ENCODE measurements around the gene KRTAP9-6.

DNA sequence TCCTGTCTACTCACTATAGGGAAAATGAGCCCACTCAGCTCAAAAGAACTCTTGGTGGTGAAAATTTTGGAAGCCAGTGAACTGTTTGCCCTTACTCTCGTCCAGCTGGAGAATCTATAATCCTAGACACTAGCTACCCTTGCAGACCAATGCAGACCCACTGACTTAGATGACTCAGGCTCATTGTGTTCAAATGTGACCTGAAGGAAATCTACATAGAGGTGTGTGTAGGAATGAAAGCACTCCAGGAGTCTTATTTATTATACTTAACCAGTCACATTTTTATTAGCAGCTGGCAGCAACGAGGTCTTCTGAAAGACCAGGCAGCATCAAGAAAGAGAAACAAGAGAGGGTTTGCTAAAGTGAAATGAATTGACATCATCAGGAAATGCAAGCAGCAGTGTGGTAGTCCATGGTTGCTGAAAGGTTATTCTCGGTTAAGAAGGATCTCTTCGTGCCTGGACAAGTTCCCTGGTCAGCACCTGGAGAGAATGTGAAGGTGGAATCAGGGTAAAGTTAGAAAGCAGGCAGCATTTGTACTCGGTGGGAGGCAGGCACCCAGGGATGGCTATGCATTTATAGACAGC lies 36.1 kb downstream of the KRTAP9-6 start:
- TF ChIP-seq, protein P1, sequence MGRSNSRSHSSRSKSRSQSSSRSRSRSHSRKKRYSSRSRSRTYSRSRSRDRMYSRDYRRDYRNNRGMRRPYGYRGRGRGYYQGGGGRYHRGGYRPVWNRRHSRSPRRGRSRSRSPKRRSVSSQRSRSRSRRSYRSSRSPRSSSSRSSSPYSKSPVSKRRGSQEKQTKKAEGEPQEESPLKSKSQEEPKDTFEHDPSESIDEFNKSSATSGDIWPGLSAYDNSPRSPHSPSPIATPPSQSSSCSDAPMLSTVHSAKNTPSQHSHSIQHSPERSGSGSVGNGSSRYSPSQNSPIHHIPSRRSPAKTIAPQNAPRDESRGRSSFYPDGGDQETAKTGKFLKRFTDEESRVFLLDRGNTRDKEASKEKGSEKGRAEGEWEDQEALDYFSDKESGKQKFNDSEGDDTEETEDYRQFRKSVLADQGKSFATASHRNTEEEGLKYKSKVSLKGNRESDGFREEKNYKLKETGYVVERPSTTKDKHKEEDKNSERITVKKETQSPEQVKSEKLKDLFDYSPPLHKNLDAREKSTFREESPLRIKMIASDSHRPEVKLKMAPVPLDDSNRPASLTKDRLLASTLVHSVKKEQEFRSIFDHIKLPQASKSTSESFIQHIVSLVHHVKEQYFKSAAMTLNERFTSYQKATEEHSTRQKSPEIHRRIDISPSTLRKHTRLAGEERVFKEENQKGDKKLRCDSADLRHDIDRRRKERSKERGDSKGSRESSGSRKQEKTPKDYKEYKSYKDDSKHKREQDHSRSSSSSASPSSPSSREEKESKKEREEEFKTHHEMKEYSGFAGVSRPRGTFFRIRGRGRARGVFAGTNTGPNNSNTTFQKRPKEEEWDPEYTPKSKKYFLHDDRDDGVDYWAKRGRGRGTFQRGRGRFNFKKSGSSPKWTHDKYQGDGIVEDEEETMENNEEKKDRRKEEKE (IDR thresholded peaks at IDR 0.05) = no peak
- TF ChIP-seq ATF2 (CRISPR knock-in tag; IDR thresholded peaks at IDR 0.05) (no peak), CAMTA2 (CRISPR knock-in tag; IDR thresholded peaks at IDR 0.05; ENCODE audit: borderline replicate concordance) (no peak), KLF9 (CRISPR knock-in tag; IDR thresholded peaks at IDR 0.05; ENCODE audit: low read depth) (no peak), ZNF772 (CRISPR knock-in tag; IDR thresholded peaks at IDR 0.05) (no peak), ZNF839 (CRISPR knock-in tag; IDR thresholded peaks at IDR 0.05; ENCODE audit: borderline replicate concordance) (no peak), CHD4 (IDR thresholded peaks at IDR 0.05; ENCODE audit: borderline replicate concordance, low read length) (no peak), ZNF10 (CRISPR knock-in tag; IDR thresholded peaks at IDR 0.05; ENCODE audit: borderline replicate concordance, low read depth) (no peak)
- TF ChIP-seq, protein P2, sequence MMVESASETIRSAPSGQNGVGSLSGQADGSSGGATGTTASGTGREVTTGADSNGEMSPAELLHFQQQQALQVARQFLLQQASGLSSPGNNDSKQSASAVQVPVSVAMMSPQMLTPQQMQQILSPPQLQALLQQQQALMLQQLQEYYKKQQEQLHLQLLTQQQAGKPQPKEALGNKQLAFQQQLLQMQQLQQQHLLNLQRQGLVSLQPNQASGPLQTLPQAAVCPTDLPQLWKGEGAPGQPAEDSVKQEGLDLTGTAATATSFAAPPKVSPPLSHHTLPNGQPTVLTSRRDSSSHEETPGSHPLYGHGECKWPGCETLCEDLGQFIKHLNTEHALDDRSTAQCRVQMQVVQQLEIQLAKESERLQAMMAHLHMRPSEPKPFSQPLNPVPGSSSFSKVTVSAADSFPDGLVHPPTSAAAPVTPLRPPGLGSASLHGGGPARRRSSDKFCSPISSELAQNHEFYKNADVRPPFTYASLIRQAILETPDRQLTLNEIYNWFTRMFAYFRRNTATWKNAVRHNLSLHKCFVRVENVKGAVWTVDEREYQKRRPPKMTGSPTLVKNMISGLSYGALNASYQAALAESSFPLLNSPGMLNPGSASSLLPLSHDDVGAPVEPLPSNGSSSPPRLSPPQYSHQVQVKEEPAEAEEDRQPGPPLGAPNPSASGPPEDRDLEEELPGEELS (CRISPR knock-in tag; IDR thresholded peaks at IDR 0.05) = no peak
- TF ChIP-seq, protein P3, sequence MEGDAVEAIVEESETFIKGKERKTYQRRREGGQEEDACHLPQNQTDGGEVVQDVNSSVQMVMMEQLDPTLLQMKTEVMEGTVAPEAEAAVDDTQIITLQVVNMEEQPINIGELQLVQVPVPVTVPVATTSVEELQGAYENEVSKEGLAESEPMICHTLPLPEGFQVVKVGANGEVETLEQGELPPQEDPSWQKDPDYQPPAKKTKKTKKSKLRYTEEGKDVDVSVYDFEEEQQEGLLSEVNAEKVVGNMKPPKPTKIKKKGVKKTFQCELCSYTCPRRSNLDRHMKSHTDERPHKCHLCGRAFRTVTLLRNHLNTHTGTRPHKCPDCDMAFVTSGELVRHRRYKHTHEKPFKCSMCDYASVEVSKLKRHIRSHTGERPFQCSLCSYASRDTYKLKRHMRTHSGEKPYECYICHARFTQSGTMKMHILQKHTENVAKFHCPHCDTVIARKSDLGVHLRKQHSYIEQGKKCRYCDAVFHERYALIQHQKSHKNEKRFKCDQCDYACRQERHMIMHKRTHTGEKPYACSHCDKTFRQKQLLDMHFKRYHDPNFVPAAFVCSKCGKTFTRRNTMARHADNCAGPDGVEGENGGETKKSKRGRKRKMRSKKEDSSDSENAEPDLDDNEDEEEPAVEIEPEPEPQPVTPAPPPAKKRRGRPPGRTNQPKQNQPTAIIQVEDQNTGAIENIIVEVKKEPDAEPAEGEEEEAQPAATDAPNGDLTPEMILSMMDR (CRISPR knock-in tag; IDR thresholded peaks at IDR 0.05) = no peak
